ENCODE measurements around the gene LRRC14B.
"Not testable (repeated sequence)": the region's sequence is repeated elsewhere in the genome, so short reads cannot be mapped to it uniquely, and the experiment has no call there.

LRRC14B gene

DNA sequence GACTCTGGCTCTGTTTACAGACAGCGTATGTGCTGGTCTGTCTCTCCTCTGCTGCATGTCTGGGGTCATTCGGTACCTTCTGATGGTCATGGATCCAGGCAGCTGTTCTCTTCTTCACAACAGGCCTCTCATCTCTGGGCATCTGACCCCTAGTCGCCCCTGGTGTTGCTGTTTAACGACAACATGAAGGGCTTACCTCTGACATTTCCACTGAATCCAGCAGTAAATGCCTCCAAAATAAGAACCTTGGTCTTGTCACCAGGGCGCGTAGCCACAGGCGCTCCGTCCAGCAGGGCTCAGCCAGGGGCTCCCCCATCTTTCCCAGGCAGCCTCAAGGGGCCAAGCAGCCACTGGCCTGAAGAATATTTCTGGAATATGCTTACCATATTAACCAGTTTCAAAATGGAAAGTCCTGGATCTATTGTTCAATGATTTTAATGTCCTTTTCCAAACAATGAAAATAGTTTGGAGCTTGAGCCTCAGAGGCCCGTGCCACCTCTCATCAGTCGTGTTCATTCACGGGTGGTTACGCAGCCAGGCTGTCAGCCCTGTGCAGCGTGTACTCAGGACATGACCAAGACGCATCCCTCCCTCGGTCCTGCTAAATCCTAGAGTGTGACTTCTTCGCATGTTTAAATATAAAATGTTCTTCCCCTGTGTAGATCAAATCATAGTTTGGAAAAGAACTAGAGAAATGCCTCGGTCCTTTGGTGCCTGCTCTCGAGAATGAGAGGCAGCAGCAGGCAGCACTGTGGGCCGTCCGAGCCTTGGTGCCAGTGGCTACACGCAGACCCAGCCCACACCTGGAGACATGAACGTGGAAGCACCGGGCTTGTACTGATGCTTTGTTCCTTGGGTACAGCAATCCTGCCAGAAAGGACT is 30.1 kb upstream of the LRRC14B start:
- DNase-seq = no peak

DNA sequence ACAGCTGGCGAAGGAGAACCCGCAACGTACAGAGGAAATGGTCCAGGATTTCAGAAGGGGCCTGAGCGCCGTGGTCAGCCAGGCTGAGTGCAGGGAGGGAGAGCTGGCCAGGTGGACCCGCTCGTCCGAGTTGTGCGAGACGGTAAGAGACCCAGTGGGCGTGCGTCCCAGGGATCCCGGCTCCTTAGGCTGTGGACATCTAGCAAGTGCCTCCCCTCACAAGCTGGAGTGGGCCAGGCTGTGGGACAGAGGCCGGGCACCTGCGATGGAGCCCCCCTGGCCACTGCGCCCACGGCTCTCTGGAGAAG is 29.5 kb upstream of the LRRC14B start:
- no peak for DNase-seq

GRCh38 chr5:162190-162564 is 29.1 kb upstream of the LRRC14B start:
- DNase-seq = no peak

GRCh38 chr5:162565-163337 is 28.5 kb upstream of the LRRC14B start:
- no peak for DNase-seq

DNA sequence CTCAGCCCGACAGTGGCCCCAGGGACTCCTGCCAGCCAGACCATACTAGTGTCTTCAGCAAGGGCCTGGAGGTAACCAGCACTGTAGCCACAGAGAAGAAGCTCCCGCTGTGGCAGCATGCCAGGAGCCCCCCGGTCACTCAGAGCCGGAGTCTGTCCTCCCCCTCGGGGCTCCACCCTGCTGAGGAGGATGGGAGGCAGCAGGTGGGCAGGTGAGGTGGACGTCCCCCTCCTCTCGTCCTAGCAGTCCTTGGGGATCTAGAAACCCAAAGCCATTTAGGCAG is 28.0 kb upstream of the LRRC14B start:
- no peak for DNase-seq

DNA sequence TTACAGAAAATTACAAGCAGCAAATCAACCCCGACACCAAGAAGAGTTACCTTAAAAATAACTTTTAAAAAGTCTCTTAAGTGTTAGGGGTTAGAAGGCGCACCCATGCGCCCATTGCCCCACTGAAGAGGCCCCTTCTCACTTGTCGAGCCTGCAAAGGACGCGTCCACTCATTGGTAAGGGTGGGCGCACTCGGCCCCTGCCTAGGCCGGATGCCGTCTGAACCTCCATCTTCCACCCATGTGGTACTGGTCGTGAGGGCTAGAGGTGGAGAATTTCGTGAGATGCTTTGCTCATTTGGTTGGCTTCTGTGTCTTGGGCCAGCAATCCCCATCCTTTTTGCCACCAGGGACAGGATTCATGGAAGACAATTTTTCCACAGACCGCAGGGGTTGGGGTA is 27.5 kb upstream of the LRRC14B start:
- DNase-seq = no peak

GRCh38 chr5:164244-164643 is 27.1 kb upstream of the LRRC14B start:
- no peak for DNase-seq

- not testable (repeated sequence) for DNase-seq
Observed at GRCh38 chr5:164783-165182, 26.5 kb upstream of the LRRC14B start.

- DNase-seq = no peak
Observed at GRCh38 chr5:166441-167372, 24.6 kb upstream of the LRRC14B start.

GRCh38 chr5:167511-167910 is 23.8 kb upstream of the LRRC14B start:
- DNase-seq = no peak

DNA sequence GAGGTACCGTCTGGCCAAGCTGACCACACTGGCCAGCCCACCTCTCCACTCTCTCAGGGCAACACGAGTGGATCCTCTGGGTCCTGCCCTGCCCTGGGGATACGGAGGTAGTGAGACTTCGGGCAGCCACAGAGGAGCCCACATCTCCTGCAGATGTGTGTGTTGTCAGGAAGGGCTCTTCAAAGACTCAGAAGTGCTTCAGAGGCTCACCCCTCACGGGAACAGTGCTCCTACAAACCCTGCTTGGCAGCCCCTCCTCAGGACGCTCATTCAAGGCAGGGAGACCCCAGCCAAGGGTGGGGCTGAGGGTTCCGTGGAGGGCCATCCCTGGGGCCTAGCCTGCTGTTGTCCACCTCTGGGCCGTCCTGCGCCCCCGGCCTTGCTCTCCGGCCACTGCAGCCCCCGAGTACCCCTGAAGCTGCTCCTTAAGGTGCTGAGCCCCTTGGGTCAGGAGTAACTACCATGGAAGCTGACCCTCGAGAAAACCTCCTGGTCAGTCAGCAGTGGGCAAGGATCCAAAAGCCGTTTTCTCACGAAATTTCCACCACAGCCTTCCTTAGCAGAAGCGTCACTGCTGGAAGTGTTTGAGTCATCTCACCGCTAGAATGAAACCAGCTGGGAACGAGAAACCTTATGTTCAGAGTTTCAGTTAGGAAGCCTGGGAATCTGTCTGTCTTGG is 23.2 kb upstream of the LRRC14B start:
- DNase-seq = no peak

DNA sequence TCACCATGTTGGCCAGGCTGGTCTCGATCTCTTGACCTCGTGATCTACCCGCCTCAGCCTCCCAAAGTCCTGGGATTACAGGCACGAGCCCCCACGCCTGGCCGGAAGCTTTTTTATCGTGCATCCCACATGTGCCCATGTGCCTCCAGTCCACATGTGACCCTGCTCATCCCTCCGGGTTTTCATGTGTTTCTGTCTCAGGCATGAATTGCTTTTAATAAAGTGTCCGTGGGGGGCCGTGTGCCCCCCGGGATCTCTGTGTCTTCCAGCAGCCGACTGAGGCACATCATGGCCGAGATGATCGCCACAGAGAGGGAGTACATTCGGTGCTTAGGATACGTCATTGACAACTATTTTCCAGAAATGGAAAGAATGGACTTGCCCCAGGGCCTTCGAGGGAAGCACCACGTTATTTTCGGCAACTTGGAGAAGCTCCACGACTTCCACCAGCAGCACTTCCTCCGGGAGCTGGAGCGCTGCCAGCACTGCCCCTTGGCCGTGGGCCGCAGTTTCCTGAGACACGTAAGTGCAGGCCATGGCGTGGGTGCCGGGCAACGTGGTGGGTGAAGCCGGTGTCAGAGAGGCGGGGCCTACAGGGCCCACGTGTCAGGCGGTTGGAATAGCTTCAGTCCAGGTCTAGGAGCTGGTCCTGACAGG is 22.1 kb upstream of the LRRC14B start:
- DNase-seq = no peak

GRCh38 chr5:169728-170094 is 21.6 kb upstream of the LRRC14B start:
- no peak for DNase-seq

DNA sequence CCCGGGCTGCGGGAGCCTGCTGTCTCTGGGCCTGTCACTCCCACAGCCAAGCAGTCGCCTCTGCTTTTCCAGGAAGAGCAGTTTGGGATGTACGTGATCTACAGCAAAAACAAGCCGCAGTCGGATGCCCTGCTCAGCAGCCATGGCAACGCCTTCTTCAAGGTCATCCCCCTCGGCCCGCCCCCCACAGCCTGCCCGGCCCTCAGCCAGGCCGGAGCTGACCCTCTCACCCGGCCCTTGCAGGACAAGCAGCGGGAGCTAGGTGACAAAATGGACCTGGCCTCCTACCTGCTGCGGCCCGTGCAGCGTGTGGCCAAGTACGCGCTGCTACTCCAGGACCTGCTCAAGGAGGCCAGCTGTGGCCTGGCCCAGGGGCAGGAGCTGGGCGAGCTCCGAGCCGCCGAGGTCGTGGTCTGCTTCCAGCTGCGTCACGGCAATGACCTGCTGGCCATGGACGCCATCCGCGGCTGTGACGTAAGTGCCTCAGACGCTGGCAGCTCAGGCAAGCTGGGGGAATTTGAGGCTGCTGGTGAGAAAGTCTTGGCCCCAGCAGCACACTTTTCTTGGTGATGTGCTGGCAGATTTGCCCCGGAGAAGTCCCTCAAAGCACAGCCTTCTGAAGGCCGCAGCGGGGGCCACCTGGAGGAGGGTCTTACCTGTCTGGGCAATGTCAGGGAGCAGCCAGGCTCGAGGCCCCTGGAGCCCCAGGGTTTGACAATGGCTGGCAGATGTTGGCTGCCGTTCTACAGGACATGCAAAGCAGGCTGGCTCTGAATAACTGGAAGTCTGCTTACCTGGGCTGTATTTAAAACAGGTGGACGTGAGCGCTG is 20.1 kb upstream of the LRRC14B start:
- no peak for DNase-seq

DNA sequence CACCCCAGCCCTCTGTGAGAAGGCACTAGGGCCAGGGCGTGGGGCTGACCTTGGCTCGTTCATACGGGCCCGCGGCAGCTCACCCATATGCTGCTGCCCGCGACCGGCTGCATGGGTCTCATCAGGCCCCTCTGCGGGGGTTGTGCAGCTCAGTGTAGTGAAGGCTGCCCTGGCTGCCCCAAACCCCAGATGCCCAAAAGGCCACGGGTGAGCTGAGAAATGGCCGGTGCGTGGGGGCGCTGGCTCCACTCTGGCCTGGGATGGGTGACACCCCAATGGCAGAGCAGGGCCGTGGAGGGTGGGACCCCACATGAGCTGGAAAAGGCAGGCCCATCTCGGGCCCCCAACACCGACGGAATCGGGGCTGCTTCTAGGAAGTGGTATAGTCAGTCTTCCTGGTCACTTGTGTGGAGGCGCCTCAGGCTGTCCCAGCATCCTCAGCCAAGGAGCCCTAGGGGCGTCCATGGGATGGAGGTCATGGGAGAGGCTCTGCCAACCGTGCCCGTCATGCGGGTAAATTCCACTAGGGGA is 19.4 kb upstream of the LRRC14B start:
- no peak for DNase-seq

- no peak for DNase-seq
Observed at GRCh38 chr5:172421-172820, 18.9 kb upstream of the LRRC14B start.

DNA sequence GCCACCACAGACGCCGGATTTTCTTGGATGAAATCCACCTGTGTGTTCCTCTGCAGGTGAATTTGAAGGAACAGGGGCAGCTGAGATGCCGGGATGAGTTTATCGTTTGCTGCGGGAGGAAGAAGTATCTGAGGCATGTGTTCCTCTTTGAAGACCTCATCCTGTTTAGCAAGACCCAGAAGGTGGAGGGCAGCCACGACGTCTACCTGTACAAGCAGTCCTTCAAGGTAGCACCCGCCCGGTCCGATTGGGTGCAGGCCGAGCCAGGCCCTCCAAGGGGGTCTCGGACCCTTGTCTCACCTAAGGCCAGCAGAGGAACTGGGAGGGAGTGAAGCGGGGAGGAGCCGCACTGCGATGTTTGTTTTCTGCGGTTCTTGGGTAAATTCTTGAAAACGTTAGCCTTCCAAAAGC is 18.4 kb upstream of the LRRC14B start:
- DNase-seq = no peak

DNA sequence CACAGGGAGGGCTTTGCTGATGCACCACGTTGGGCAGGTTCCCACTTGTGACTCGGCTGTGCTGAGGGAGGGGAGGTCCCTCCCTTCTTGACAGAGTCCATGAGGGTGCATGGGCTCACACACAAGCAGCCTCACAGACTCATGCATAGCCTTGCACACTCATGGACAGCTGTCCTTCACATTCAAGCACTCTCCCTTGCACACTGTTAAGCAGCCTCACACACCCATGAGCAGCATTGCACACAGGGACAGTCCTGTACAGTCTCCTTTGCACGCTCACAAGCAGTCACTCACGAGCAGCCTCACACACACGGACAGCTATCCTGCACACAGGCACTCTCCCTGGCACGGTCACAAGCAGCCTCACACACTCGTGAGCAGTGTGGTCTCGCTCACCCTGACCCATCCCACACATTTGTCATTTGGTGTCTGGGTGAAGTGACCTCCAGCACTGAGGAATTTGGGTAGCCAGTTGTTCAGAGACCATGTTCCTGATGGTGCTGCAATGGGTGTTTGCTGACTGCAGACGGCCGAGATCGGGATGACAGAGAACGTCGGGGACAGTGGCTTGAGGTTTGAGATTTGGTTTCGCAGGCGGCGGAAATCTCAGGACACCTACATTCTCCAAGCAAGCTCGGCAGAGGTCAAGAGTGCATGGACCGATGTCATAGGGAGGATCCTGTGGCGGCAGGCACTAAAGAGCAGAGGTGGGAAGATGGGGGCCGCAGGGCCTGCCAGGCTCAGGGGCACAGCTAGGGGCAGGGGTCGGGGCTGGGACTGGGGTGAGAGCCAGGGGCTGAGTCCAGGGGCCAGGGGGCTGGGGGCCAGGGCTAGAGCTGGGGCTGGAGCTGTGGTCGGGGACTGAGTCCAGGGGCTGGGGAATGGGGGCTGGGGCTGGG is 17.7 kb upstream of the LRRC14B start:
- no peak for DNase-seq

DNA sequence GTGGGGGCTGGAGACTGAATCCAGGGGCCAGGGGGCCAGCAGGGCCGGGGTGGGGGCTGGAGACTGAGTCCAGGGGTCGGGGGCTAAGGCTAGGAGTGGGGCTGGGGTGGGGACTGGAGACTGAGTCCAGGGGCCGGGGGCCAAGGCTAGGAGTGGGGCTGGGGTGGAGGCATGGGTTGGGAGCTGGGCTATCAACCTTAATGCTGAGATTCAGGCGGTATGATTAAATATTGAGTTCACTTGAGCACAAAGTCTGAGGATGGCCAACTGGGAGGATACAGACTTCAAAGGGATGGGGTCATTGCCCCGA is 17.0 kb upstream of the LRRC14B start:
- no peak for DNase-seq

GRCh38 chr5:174876-175465 is 16.3 kb upstream of the LRRC14B start:
- DNase-seq = no peak
